NCI-H1417 treated with DMSO at 0.1 percent for 48 hours (cell line): Measurements from ENCODE around the gene LAMA1.

Source experiments
- DNase-seq: peaks from one replicate; lab custom pipeline; 2025; lab: John Stamatoyannopoulos, UW

The LAMA1 gene

DNA sequence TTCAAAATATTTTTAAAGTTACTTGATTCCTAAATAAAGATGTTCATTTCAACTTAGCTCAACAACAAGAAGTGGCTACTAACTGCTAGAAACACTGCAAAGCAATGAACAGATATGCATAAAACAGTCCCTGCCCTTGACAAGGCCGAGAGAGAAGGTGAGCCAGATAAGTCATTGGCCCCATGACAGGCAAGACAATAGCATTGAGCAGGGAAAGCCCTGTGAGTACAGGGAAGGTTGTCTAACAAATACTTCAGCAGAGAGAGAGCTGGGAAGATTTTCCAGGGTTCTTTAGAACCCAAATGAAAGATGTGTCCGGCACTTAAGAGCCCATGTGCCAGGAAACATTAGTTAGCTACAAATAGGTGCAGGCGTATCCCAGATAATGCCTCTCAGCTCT is 4.7 kb downstream of the LAMA1 start:
- no peak for DNase-seq

DNA sequence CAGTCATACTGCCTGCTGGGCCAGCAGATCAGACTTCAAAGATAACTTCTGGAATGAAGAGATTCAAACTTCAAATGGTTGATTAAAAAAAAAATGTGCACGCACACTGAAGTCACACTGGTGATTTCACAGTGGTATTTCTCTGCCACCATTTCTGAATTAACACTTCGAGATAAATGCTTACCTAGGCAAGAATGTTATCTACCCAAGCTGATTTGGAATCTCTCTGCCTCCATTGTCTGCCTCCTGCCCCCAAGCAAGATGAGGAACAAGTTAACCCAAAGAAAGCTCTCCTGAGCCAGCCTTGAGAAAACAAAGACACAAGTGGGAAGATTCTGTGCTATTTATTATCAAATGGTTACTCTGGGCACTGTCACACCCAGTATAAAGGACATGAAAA is 6.5 kb downstream of the LAMA1 start:
- DNase-seq, result no peak

DNA sequence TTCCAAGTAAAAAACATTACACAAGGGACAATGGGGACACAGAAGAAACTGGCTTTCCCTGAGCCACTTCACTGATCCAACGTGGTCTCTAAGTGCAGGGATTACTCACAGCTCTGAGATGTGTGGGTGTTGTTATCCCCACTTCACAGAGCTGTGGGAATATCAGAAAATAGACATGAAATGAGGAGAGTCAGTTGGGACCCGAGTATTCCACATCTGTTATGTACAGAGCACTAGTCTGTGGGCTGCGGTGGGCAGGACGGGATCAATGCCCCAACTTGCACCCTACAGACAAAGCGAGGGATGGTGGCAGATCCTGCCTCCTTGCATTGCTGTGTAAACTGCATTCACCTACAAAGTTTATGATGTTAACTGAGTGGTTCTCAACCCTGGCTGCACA is 11.7 kb downstream of the LAMA1 start:
- DNase-seq, result no peak

DNA sequence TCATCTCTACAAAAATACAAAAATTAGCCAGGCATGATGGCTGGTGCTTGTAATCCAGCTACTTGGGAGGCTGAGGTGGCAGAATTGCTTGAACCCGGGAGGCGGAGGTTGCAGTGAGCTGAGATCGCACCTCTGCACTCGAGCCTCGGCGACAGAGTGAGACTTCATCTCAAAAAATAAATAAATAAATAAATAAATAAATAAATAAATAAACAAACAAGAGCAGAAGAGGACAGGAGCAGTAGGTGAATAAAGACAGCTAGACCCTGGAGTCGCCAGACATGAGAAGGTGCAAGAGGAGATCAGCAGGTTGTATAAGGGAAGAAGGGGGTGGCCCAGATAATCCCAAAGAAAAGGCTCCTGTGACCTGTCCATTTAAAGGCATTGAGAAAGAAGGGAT is 12.3 kb downstream of the LAMA1 start:
- DNase-seq, result no peak

- no peak for DNase-seq
Observed at GRCh38 chr18:7104649-7105048, 12.9 kb downstream of the LAMA1 start.

- no peak for DNase-seq
Observed at GRCh38 chr18:7102131-7102530, 15.5 kb downstream of the LAMA1 start.

GRCh38 chr18:7096838-7097237 is 20.8 kb downstream of the LAMA1 start:
- no peak for DNase-seq

GRCh38 chr18:7094427-7094826 is 23.2 kb downstream of the LAMA1 start:
- DNase-seq, result no peak

- no peak for DNase-seq
Observed at GRCh38 chr18:7090771-7091170, 26.8 kb downstream of the LAMA1 start.

DNA sequence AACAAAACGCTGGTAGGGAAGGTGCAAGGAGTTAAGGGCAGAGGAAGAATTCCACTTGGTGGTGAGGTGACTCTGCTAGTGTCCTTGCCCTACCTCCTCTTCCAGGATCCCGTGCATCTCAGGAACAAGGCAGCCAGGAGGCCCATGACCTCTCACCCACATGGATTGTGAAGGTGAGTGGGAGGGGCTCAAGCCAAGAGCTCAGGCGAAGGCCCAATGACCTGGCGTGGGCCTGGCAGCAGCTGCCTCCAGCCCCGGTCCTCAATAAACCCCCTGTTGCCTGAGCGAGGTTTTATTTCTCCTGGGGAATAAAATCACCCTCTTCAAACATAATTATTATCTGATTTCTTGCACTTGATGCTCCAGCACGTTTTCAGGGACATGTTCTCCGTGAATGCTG is 28.2 kb downstream of the LAMA1 start:
- DNase-seq, result no peak

- DNase-seq, result no peak
Observed at GRCh38 chr18:7084080-7085065, 33.2 kb downstream of the LAMA1 start.

GRCh38 chr18:7082671-7083070 is 34.9 kb downstream of the LAMA1 start:
- DNase-seq, result no peak

DNA sequence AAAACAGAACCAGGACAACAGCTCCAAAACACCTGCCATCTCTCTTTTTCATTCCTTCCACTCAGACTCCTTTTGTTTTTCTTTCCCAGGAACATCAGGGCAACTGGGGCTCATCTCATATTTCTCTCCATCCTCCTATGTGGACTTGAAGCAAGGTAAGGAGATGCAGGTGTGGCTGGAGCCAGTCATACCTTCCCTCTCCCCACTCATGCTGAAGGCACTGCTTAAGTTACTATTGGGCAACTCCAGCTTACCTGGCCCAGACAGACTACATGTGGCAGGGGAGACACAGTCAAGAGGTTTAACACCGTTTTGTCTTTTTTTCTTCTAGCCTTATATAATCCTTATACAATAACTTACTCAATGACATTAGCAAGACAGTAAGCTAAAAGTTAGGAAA is 38.4 kb downstream of the LAMA1 start:
- DNase-seq, result no peak

- DNase-seq, result no peak
Observed at GRCh38 chr18:7072593-7072992, 45.0 kb downstream of the LAMA1 start.

DNA sequence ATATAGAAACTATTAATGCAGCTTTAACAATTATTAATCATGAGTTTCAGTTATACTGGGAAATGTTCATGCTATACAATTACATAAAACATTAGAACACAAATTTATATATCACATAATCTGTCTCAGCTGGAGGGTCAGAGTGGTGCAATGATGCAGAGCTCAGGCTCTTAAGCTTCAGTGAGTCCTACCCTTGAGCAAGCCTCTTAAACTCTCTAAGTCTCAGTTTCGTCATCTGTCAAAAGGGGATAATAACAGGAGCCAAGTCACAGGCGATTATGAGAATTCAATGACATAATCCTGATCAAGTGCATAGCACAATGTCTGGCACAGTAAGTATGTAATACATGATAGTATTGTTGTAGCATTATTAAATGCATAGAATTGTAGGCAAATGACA is 46.0 kb downstream of the LAMA1 start:
- no peak for DNase-seq

DNA sequence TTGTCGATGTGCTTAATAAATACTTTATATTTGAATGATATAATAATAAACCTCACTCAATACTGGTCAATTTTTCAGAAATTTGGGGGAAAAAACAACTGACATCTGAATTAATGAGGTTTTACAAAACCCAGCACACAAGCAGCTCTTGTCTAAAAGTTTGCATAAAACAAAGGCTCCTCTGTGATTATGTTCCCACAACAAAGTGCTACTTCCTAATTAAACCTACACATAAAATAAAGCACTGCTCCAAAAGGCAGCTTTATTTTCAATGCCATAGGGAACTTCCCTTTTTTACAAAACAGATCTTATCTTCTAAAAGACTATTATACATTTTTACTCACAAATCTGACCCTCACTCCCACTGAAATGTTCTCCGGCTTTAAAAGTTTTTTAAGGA is 47.1 kb downstream of the LAMA1 start:
- no peak for DNase-seq

DNA sequence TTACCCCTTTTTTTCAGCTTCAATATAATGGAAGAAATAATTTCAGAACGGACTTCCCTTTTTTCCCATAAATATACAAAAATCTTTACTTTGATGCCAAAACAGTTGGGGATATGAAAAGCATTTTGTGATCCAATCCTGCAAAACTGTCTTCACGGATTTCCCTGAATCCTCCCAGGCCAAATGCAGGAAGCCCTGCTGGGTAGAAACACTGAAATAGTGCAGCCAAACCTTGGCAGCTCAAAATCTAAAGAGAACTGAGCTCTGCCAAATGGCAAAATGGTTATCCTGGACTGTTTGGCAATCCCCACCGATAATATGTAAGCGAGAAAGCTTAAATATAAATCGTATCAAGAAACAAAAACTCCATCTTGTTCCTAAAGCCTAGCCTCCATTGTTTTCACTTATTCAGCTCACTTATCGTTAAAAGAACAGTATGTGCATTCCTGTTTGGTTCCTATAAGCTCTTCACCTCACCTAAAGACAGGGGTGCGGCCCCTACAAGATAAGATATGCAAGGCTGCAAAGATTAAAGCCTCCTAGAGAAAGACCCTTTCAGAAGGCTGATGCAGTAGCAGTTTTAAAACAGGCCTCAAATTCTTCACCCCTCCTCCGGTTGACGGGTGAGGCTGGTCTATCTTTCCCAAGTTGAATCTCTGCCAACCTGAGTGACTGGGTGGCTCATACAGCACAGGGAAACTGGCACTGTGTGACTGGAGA is 48.6 kb downstream of the LAMA1 start:
- no peak for DNase-seq

GRCh38 chr18:7066965-7067555 is 50.5 kb downstream of the LAMA1 start:
- no peak for DNase-seq

DNA sequence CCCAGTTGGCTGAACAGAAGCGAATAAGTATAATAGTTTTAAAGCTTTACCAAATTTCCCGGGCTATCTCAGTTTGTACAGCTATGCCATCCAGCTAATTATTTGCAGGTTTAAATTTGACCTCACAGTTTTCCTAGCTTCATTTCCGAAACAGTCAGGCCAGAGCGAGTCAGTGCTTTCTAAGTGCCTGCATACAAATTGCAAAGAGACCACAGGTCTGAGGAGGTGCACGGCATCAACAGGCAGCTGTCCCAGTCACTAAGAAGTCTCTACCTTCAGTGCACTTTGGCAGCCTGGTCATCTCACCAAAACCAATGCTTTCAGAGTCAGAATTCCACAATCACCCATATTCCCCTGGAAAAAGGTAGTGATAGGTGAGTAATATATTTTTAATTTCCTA is 51.9 kb downstream of the LAMA1 start:
- no peak for DNase-seq

- DNase-seq, result no peak
Observed at GRCh38 chr18:7064346-7064745, 53.3 kb downstream of the LAMA1 start.

DNA sequence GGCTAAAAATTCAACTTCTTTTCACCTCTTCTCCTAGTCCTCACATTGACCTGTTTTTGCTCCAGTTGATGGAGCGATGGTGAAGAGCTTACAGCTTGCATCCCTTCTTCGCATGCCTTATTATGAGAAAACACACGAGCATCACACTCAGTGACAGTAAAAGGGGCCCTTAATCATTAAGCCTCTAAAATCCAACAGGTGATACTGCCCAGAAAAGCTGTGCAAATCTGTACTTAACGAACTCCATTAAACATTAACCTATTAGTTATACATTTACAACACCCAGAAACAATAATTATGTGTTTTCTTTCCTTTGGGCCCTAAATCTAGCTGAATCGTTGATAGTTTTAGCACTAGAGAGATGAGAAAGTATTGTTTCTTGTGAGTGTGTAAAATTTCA is 54.8 kb downstream of the LAMA1 start:
- DNase-seq, result no peak

DNA sequence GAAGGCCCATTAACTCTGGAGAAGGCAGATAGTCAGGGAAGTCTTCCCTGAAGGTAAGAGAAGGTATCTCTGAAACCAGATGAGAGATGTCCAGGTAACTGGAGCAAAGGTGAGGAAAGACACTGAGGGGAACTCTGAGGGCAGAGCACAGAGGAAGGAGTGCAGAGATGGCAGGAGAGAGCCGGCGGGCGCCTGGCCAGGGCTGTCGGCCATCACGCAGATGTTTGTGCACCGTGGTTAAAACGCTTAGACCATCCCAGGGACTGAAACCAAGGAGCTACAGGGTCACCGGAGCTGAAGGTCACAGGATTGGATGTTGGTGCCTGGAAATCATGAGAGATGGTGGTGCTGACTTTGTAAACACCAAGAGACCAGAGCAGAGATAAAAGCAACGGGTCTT is 55.4 kb downstream of the LAMA1 start:
- DNase-seq, result no peak

- DNase-seq, result no peak
Observed at GRCh38 chr18:7059276-7059675, 58.3 kb downstream of the LAMA1 start.
